GM19240 (cell line): Measurements from ENCODE around the gene SKOR1.
A peak's percentile ranks its signal among the peaks of the same experiment; 100 is the strongest.

Experiments used
- DNase-seq: peaks from one replicate; pipeline ENCODE4 v3.0.0; 2011; ENCODE audit warnings: low spot score; ENCODE audit not compliant: insufficient read length

SKOR1 gene

GRCh38 chr15:67850994-67851571, 25.8 kb downstream of the SKOR1 start:
- no peak for DNase-seq

GRCh38 chr15:67852418-67852817, 27.1 kb downstream of the SKOR1 start:
- no peak for DNase-seq

GRCh38 chr15:67853454-67853853, 28.1 kb downstream of the SKOR1 start:
- DNase-seq = no peak

- DNase-seq = no peak
Measured at GRCh38 chr15:67854358-67854757, 29.0 kb downstream of the SKOR1 start.

GRCh38 chr15:67855842-67856241, 30.5 kb downstream of the SKOR1 start:
- DNase-seq = no peak

- no peak for DNase-seq
Measured at GRCh38 chr15:67857220-67857619, 31.9 kb downstream of the SKOR1 start.

GRCh38 chr15:67859331-67859946, 34.1 kb downstream of the SKOR1 start:
- DNase-seq = no peak

- no peak for DNase-seq
Measured at GRCh38 chr15:67861983-67862382, 36.7 kb downstream of the SKOR1 start.

GRCh38 chr15:67862750-67863441, 37.6 kb downstream of the SKOR1 start:
- no peak for DNase-seq

GRCh38 chr15:67863442-67863987, 38.2 kb downstream of the SKOR1 start:
- DNase-seq = peak; percentile 63

GRCh38 chr15:67865331-67865730, 40.0 kb downstream of the SKOR1 start:
- DNase-seq = no peak

GRCh38 chr15:67865766-67866165, 40.5 kb downstream of the SKOR1 start:
- DNase-seq = no peak

- DNase-seq = no peak
Measured at GRCh38 chr15:67869701-67870100, 44.4 kb downstream of the SKOR1 start.

- no peak for DNase-seq
Measured at GRCh38 chr15:67870868-67871408, 45.6 kb downstream of the SKOR1 start.

- no peak for DNase-seq
Measured at GRCh38 chr15:67873777-67874176, 48.5 kb downstream of the SKOR1 start.

- DNase-seq = no peak
Measured at GRCh38 chr15:67878712-67879206, 53.5 kb downstream of the SKOR1 start.

- DNase-seq = no peak
Measured at GRCh38 chr15:67879440-67880129, 54.3 kb downstream of the SKOR1 start.

- no peak for DNase-seq
Measured at GRCh38 chr15:67880651-67881182, 55.4 kb downstream of the SKOR1 start.

GRCh38 chr15:67882487-67883233, 57.4 kb downstream of the SKOR1 start:
- DNase-seq = no peak

GRCh38 chr15:67883234-67883773, 58.0 kb downstream of the SKOR1 start:
- no peak for DNase-seq
